Fibroblast of mammary gland (primary cell): ENCODE measurements around the gene BCAR3.

Experiments used
- DNase-seq: peaks from one replicate; pipeline ENCODE4 v3.0.0-alpha.2; 2010; ENCODE audit warnings: low read depth
- H3K4me3 ChIP-seq: 2 replicates; pipeline ENCODE4 v1.5.1; 2011; ENCODE audit warnings: low read depth, mild to moderate bottlenecking, low read length, moderate library complexity; ENCODE audit not compliant: control insufficient read depth
- TF ChIP-seq, protein P1 (sequence below): conservative IDR thresholded peaks from 2 replicates; pipeline ENCODE4 v1.5.1; 2011; ENCODE audit warnings: low read depth, low read length, inconsistent platforms; ENCODE audit not compliant: control insufficient read depth, insufficient read depth

The BCAR3 gene

DNA sequence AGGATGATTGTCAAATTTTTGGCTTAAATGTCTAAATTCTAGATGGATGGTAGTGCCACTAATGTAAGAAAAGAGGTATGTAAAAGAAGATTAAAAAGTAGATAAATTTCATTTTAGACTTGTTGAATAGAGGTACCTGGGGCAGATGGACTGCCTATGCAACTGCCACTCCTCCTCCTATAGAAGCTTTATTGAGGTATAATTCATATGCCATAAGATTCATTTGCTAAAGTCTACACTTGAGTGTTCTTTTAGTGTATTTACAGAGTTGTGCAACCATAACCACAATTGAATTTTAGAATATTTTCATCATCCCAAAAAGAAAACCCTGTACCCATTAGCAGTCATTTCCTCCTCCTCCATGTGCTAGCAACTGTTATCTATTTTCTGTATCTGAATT lies 163.1 kb downstream of the BCAR3 start:
- DNase-seq, result no peak

DNA sequence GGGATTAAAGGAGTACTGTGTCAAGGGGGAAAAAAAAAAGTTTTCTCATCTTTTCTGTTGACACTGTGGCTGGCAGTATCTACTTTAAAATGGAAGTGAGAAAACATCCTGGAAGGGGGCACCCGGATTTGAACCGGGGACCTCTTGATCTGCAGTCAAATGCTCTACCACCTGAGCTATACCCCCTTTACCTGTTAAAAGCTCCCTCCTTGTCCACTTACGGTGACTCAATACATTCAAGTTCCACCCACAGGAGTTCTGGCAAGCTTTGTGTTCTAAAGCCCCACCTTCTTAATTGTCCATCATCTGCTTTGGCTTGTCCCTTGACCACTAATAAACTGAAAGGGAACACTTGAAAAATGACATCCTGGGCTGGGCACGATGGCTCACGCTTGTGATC lies 165.5 kb downstream of the BCAR3 start:
- DNase-seq, result peak; percentile 8
- TF ChIP-seq, protein P1, sequence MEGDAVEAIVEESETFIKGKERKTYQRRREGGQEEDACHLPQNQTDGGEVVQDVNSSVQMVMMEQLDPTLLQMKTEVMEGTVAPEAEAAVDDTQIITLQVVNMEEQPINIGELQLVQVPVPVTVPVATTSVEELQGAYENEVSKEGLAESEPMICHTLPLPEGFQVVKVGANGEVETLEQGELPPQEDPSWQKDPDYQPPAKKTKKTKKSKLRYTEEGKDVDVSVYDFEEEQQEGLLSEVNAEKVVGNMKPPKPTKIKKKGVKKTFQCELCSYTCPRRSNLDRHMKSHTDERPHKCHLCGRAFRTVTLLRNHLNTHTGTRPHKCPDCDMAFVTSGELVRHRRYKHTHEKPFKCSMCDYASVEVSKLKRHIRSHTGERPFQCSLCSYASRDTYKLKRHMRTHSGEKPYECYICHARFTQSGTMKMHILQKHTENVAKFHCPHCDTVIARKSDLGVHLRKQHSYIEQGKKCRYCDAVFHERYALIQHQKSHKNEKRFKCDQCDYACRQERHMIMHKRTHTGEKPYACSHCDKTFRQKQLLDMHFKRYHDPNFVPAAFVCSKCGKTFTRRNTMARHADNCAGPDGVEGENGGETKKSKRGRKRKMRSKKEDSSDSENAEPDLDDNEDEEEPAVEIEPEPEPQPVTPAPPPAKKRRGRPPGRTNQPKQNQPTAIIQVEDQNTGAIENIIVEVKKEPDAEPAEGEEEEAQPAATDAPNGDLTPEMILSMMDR, result no peak
- H3K4me3 ChIP-seq, result no peak overlapping the region

More for the DNA sequence above, 163.1 kb downstream of the BCAR3 start:
- TF ChIP-seq, protein P1, result no peak
- H3K4me3 ChIP-seq, result no peak overlapping the region
